Prostate gland (tissue), 2 donors: ENCODE measurements around the gene GPC5. TPM values are rescaled to one million over a fixed set of nuclear protein-coding genes. Genes with fewer than 3 reads are reported as not detected.

Source experiments
- DNase-seq: peaks from one replicate; pipeline ENCODE4 v3.0.0-alpha.2; 2019; ENCODE audit warnings: low spot score
- H3K27ac ChIP-seq, 2 donors: fragments of 200-600 bp; sonication (generic); 2 replicates each; pipeline ENCODE4 v1.5.1; 2017 to 2019
- H3K27me3 ChIP-seq: fragments of 200-600 bp; sonication (generic); replicated peaks from 2 replicates; pipeline ENCODE4 v1.5.1; 2019; ENCODE audit not compliant: insufficient read depth
- H3K36me3 ChIP-seq, 2 donors: fragments of 200-600 bp; sonication (generic); 1 replicate in 1 of 2; 2 replicates in 1 of 2; pipeline versions ENCODE4 v1.5.1 to v1.8.1; 2017 to 2019
- H3K4me1 ChIP-seq: fragments of 200-600 bp; sonication (generic); replicated peaks from 2 replicates; pipeline ENCODE4 v1.5.1; 2019
- H3K4me3 ChIP-seq, 2 donors: fragments of 200-600 bp; sonication (generic); 2 replicates each; pipeline ENCODE4 v1.5.1; 2017 to 2019
- H3K9me3 ChIP-seq: fragments of 200-600 bp; sonication (generic); 2 replicates; pipeline ENCODE4 v1.5.1; 2017
- CTCF ChIP-seq, 4 experiments: fragments of 200-600 bp in 2 of 4; fragments of 450-650 bp in 2 of 4; sonication (generic) in 2 of 4; IDR thresholded peaks; 1 replicate in 3 of 4; 2 replicates in 1 of 4; pipeline ENCODE4 v1.5.1; 2016 to 2019; ENCODE audit warnings: antibody characterized with exemption in 4 of 4, mild to moderate bottlenecking in 2 of 4, moderate library complexity in 2 of 4
- POLR2A ChIP-seq: fragments of 450-650 bp; IDR thresholded peaks from one replicate; pipeline ENCODE4 v1.6.1; 2016; ENCODE audit warnings: antibody characterized with exemption, mild to moderate bottlenecking
- POLR2AphosphoS5 ChIP-seq: sonication (generic); formaldehyde crosslinking; IDR thresholded peaks from one replicate; pipeline ENCODE4 v1.6.1; 2017; ENCODE audit warnings: antibody characterized with exemption
- WGBS: methylation state at CpG from one replicate; pipeline ENCODE4 v1.1.5; 2018; 5-methylcytosine and 5-hydroxymethylcytosine counted together
- intact Hi-C: fragments of 100-400 bp; cut with DNase I; formaldehyde crosslinking; loops from one replicate; pipeline ENCODE4 v1.14.2; 2022
- total RNA-seq, 2 donors: library from RNA; depleted of rRNA; stranded (reverse); fragments of >200 nt; gene quantifications; one replicate each; pipeline ENCODE4 v1.1.0, GENCODE V29; 2016

The GPC5 gene
- total RNA-seq, 2 donors from 2014 or later: 0.23 to 35.0 TPM

- intact Hi-C loops: no loop called here
- WGBS: 68% methylated on average over 2 of the region's 2 CpGs
Observed at GRCh38 chr13:91510058-91510457, 111.6 kb downstream of the GPC5 start.

DNA sequence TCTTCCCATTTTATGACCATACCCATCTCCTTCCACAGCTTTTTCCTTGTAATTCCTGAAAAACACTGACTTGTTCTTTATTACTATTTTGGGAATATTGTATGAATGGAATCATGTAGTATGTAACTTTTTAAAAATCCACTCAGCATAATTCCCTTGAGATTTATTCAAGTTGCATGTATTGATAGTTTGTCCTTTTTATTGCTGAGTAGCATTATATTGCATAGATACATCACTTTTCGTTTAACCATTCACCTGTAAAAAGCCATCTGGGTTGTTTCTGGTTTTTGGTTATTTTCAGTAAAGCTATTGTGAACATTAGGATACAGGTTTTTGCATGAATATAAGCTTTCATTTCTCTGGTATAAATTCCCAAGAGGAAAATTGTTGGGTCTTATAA is 115.4 kb downstream of the GPC5 start:
- Histone ChIP-seq H3K9me3 (no peaks in the 10 kb centered on the region), H3K4me3 (no peak overlapping the region), H3K36me3 (no peaks in the 10 kb centered on the region), H3K4me1 (no peaks in the 10 kb centered on the region), H3K27me3 (no peaks in the 10 kb centered on the region), H3K27ac (no peak overlapping the region)
- intact Hi-C loops: no loop called here
- 68% methylated on average over 1 of the region's 1 CpG for WGBS
- TF ChIP-seq POLR2A (no peak), POLR2AphosphoS5 (no peak), CTCF (IDR thresholded peaks at IDR 0.05) (no peak)
- DNase-seq: no peak

More at GRCh38 chr13:91510058-91510457, 111.6 kb downstream of the GPC5 start:
- Histone ChIP-seq H3K4me3 (no peak overlapping the region), H3K27ac (no peak overlapping the region), H3K4me1 (no peaks in the 10 kb centered on the region), H3K27me3 (no peaks in the 10 kb centered on the region), H3K9me3 (no peaks in the 10 kb centered on the region), H3K36me3 (no peaks in the 10 kb centered on the region)
- no peak for DNase-seq
- no peak for TF ChIP-seq CTCF (IDR thresholded peaks at IDR 0.05)
- TF ChIP-seq POLR2A: no peak
- no peak for TF ChIP-seq POLR2AphosphoS5

- 88% methylated on average over 3 of the region's 3 CpGs for WGBS
- Histone ChIP-seq H3K4me3 (no peak overlapping the region), H3K36me3 (no peaks in the 10 kb centered on the region), H3K9me3 (no peaks in the 10 kb centered on the region), H3K4me1 (no peaks in the 10 kb centered on the region), H3K27ac (no peak overlapping the region), H3K27me3 (no peaks in the 10 kb centered on the region)
- DNase-seq: no peak
- intact Hi-C loops: no loop called here
- TF ChIP-seq POLR2A (no peak), CTCF (IDR thresholded peaks at IDR 0.05) (no peak), POLR2AphosphoS5 (no peak)
Observed at GRCh38 chr13:91516799-91517198, 118.4 kb downstream of the GPC5 start.

DNA sequence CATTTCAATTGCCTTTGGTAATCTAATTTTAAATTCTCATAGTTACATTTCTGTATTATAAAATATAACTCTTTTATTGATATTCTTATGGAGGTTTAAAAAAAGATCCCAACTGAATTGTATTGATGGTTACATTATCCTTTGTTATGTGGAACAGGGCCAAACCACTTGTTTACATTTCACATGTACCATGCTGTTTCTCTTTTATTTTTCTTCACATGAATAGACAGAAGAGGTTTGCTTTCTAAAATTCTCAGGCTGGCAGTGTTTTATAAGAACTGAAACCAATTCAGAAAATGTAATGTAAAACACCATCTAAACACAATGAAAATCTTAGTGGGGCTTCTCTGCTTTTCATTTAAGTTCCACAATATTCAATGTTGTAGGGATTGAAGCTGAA is 122.5 kb downstream of the GPC5 start:
- no peaks in the 10 kb centered on the region for H3K27me3 ChIP-seq
- H3K4me3 ChIP-seq: no peak overlapping the region
- no peaks in the 10 kb centered on the region for H3K9me3 ChIP-seq
- no peak overlapping the region for H3K27ac ChIP-seq
- intact Hi-C loops: no loop called here
- H3K36me3 ChIP-seq: no peaks in the 10 kb centered on the region
- H3K4me1 ChIP-seq: no peaks in the 10 kb centered on the region
- TF ChIP-seq POLR2A (no peak), CTCF (IDR thresholded peaks at IDR 0.05) (no peak), POLR2AphosphoS5 (no peak)
- DNase-seq: no peak

GRCh38 chr13:91523116-91523515 is 124.7 kb downstream of the GPC5 start:
- no peak overlapping the region for H3K4me3 ChIP-seq
- no peaks in the 10 kb centered on the region for H3K36me3 ChIP-seq
- no peaks in the 10 kb centered on the region for H3K27me3 ChIP-seq
- TF ChIP-seq POLR2A (no peak), CTCF (IDR thresholded peaks at IDR 0.05) (no peak)
- DNase-seq: no peak
- H3K27ac ChIP-seq: no peak overlapping the region
- H3K9me3 ChIP-seq: no peaks in the 10 kb centered on the region
- no peaks in the 10 kb centered on the region for H3K4me1 ChIP-seq
- intact Hi-C loops: no loop called here
- WGBS: 79% methylated on average over 3 of the region's 3 CpGs
